GM13977 (cell line): Measurements from ENCODE around the gene RETREG2.
A peak's percentile ranks its signal among the peaks of the same experiment; 100 is the strongest.

ENCODE experiments used
- DNase-seq: peaks from one replicate; pipeline ENCODE4 v3.0.0; 2012; ENCODE audit warnings: low spot score
- in situ Hi-C: fragments of 300-500 bp; cut with MboI; formaldehyde crosslinking; loops from one replicate; pipeline ENCODE4 v1.12.0; 2022; ENCODE audit warnings: low sequenced_read_pairs, low pct_unique_long_range_greater_than_20kb, mixed read lengths, inconsistent platforms; ENCODE audit not compliant: unreplicated experiment
- TF ChIP-seq, protein P1 (sequence below): IDR thresholded peaks from 2 replicates; pipeline ENCODE4 v1.5.1; 2012; ENCODE audit warnings: mild to moderate bottlenecking, control low read depth; ENCODE audit not compliant: insufficient read depth; ENCODE audit errors: extremely low read depth, missing control alignments

The RETREG2 gene, protein sequence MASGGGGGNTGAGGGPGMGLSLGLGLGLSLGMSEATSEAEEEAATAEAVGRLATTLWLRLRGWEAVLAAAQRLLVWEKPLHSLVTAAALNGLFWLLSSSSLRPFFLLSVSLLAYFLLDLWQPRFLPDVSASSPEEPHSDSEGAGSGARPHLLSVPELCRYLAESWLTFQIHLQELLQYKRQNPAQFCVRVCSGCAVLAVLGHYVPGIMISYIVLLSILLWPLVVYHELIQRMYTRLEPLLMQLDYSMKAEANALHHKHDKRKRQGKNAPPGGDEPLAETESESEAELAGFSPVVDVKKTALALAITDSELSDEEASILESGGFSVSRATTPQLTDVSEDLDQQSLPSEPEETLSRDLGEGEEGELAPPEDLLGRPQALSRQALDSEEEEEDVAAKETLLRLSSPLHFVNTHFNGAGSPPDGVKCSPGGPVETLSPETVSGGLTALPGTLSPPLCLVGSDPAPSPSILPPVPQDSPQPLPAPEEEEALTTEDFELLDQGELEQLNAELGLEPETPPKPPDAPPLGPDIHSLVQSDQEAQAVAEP

DNA sequence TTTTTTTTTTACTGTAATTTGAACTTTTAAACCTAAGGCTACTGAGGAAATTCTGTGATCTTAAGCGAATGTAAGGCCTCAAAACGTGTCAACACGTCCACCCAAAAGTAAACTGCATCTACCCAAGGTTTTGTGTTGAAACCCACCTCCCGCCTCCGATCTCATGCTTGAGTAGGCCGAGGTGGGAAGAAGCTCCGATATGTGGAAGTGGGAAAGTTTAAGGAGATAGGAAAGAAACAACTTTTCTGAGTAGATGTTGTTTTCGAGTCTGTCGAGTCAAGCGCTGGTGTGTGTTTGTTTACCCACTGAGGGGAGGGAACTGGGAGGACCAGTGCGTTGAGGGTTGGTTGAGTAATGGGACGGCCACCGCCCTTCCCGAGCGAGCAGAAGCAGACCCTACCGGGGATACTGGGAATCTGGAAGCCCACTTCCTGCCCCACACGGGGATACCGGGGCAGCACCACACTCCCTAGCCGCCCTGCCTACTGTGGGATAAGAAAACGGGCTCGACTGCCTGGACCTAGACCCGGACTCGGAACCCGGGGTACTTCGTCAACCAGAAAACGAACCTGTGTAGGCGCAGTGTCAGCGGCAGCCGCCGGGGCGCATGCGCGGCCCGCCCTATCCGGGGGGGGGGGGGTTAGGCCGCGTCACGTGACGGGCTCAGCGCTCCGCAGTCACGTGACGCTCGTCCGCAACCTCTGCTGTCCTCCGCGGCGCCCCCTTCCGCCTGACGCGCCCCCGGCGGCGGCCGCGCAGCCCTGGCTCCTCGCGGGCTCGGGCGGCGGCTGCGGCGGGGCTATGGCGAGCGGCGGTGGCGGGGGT lies at the start of gene RETREG2:
RETREG2 (plus strand) TSS at position 724 of the 825 bp plus-strand sequence; CDS start at position 802, 78 bp downstream.
- TF ChIP-seq, protein P1, sequence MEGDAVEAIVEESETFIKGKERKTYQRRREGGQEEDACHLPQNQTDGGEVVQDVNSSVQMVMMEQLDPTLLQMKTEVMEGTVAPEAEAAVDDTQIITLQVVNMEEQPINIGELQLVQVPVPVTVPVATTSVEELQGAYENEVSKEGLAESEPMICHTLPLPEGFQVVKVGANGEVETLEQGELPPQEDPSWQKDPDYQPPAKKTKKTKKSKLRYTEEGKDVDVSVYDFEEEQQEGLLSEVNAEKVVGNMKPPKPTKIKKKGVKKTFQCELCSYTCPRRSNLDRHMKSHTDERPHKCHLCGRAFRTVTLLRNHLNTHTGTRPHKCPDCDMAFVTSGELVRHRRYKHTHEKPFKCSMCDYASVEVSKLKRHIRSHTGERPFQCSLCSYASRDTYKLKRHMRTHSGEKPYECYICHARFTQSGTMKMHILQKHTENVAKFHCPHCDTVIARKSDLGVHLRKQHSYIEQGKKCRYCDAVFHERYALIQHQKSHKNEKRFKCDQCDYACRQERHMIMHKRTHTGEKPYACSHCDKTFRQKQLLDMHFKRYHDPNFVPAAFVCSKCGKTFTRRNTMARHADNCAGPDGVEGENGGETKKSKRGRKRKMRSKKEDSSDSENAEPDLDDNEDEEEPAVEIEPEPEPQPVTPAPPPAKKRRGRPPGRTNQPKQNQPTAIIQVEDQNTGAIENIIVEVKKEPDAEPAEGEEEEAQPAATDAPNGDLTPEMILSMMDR, result peak; percentile 64
- DNase-seq, result peak; percentile 99
- in situ Hi-C loops, result loop anchor here (10.0 kb wide), 1 partner anchor 117 kb away; no protein-coding TSS in a partner anchor

DNA sequence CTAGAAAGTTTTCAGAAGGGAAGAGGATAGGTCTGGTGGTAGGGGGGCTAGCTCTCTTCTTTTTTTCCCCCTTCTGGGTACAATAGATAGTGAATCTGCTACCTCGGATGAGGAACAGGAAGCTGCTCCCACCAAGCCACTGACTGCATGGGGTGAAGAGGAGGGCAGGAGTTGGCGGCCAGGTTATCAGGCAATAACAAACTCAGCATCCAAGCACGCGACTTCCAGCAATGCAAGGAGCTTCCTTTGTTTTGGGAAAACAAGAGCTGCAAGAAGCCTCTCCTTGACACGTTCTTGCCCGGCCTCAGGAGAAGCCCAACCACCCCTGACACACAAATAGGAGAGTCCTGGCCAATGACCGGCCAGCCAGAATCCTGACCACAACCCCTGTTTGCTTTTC lies 49.7 kb upstream of the RETREG2 start:
- no peak for DNase-seq
- TF ChIP-seq, protein P1, result no peak
- in situ Hi-C loops, result no loop called here

DNA sequence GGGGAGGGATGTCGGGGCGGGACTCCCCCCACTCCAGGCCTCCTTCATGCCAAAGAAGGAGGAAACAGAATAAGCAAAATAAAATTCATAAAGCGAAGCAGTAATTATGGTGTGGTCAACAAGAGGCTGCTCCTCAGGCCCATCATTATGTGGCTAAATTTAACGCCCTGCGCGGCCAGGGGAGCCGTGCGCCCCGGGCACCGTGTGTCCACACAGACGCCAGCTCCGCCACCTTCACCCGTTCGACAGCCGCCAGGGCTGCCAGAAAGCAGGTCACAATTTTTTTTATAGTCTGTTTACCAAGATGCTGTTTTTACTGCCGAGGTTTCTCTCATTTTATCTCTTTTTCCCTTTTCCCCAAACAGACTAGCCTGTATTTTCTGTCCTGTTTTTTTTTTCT lies 48.5 kb upstream of the RETREG2 start:
- TF ChIP-seq, protein P1, result no peak
- in situ Hi-C loops, result no loop called here

DNA sequence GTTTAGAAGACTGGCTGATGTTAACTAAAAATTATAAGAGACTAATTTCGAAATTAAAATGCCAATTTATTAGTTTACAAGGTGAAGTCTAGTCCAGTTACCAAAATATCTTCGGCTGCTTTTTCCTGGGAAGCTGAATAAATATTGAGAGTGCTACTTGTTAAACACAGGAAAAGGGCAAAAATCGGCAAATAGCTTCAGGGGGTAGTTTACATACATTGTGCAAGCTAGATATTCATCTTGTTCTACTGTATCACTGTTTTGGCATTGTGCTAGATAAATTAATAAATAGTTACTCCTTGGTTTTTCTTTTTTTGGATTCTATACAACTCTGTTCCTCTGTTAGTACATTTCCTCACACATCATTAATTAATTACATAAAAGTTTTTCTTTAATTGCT lies 46.7 kb upstream of the RETREG2 start:
- in situ Hi-C loops, result no loop called here
- no peak for DNase-seq
- TF ChIP-seq, protein P1, result no peak

More for the DNA sequence above, 48.5 kb upstream of the RETREG2 start:
- DNase-seq, result no peak

DNA sequence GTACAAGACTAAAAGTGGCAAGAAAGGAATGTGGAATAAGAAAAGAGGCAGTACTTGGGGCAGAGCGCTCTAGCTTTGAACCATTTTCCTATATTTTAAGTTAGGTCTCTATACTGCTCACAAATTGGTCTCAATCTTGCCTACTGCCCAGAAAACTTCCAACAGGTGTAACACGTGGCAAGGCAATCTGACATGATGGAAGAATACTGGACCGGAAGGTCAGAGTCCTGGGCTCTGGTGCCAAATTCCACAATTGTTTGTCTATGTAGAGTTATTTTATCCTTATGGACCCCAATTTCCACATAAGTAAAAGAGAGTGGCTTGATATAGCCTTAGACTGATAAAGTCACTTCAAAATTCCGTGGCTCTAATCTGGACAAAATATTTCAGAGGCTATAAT lies 46.3 kb upstream of the RETREG2 start:
- DNase-seq, result no peak
- in situ Hi-C loops, result no loop called here
- TF ChIP-seq, protein P1, result no peak

DNA sequence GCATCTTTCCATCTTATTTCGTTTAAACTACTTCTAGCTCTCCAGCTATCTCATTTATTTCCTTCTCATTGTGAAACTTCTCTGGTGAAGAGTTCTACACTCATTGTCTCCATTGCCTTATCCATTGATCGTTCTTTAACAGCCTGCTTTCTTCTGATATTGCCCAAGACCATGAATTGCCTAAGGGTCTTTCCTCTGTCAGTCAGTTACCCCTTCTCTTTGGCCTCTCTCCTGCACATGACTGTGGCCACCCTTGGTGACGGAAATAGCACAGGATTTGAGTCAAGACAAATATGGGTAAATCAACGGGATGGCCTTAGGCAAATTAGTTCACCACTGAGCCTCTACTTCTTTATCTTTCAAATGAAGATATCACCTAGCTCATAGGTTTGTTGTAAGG lies 44.1 kb upstream of the RETREG2 start:
- DNase-seq, result no peak
- TF ChIP-seq, protein P1, result no peak
- in situ Hi-C loops, result no loop called here
